K562 (cell line): ENCODE measurements around the gene WEE1. TPM values are rescaled to one million over a fixed set of nuclear protein-coding genes. Genes with fewer than 3 reads are reported as not detected.

Experiments used
- ATAC-seq: fragments of 200-7000 bp; cut with Tn5 transposase; 3 replicates; pipeline ENCODE4 v1.9.1; 2020; ENCODE audit warnings: moderate library complexity
- BruUV-seq: library from RNA; stranded (reverse); fragments of 400-500 nt; replicated peaks from 2 replicates; lab custom pipeline; 2021; lab: Mats Ljungman, UMichigan
- CTCF ChIA-PET: fragments of 300-600 bp; formaldehyde crosslinking; extraction: SDS; loops from one replicate; lab custom pipeline; 2021; ENCODE audit warnings: low intra/inter-chr PET ratio; lab: Yijun Ruan, JAX
- POLR2A ChIA-PET: fragments of 300-600, 350-650 bp; sonication (Branson Sonifier 250); formaldehyde crosslinking; extraction: SDS; loops from one replicate; lab custom pipeline; 2021; ENCODE audit warnings: antibody characterized with exemption, inconsistent platforms; lab: Yijun Ruan, JAX
- DNase-seq, 4 experiments: peaks; one replicate each; pipeline versions ENCODE4 v3.0.0 to v3.0.0-alpha.2; 2011 to 2018; ENCODE audit warnings: low spot score in 3 of 4, mixed read lengths in 3 of 4; ENCODE audit errors: extremely low read depth in 1 of 4
- FAIRE-seq: peaks from 2 replicates; lab custom pipeline; 2011; peaks lifted over from hg19 to GRCh38; lab: Jason Lieb, UNC
- H2AFZ ChIP-seq: 2 replicates; pipeline ENCODE4 v1.6.0; 2011; ENCODE audit warnings: low read depth, low read length, control low read depth, inconsistent platforms
- H3K27ac ChIP-seq: fragments of 200-600 bp; 3 replicates; pipeline ENCODE4 v1.8.0; 2011; ENCODE audit warnings: low read depth, mild to moderate bottlenecking, control low read depth, inconsistent platforms, low read length, moderate library complexity, mixed read lengths; ENCODE audit errors: extremely low read depth
- H3K27me3 ChIP-seq, 2 experiments: fragments of 300-600 bp in 1 of 2; 2 replicates in 1 of 2; 3 replicates in 1 of 2; pipeline versions ENCODE4 v1.6.0 to v1.8.0; 2011; ENCODE audit warnings: inconsistent platforms in 2 of 2, low read length in 2 of 2, mild to moderate bottlenecking in 1 of 2, mixed read lengths in 1 of 2, moderate library complexity in 1 of 2; ENCODE audit not compliant: control insufficient read depth in 2 of 2, insufficient read depth in 2 of 2
- H3K36me3 ChIP-seq: fragments of 300-600 bp; 3 replicates; pipeline ENCODE4 v1.8.0; 2011; ENCODE audit warnings: mild to moderate bottlenecking, low read length, inconsistent platforms; ENCODE audit not compliant: control insufficient read depth, insufficient read depth
- H3K4me1 ChIP-seq, 2 experiments: fragments of 200-600 bp in 1 of 2; replicated peaks in 1 of 2; 2 replicates in 1 of 2; 3 replicates in 1 of 2; pipeline versions ENCODE4 v1.5.1 to v1.8.0; 2011; ENCODE audit warnings: inconsistent platforms in 2 of 2, low read length in 2 of 2, mild to moderate bottlenecking in 1 of 2, mixed read lengths in 1 of 2, moderate library complexity in 1 of 2; ENCODE audit not compliant: control insufficient read depth in 2 of 2, insufficient read depth in 2 of 2
- H3K4me2 ChIP-seq: 2 replicates; pipeline ENCODE4 v1.6.1; 2011; ENCODE audit warnings: low read length, control low read depth, inconsistent platforms, mixed read lengths; ENCODE audit not compliant: insufficient read depth
- H3K4me3 ChIP-seq: fragments of 200-600 bp; sonication (generic), shearing (Covaris generic); 2 replicates; pipeline ENCODE4 v1.5.1; 2016; ENCODE audit warnings: control low read depth, inconsistent platforms
- H3K79me2 ChIP-seq: fragments of 200-600 bp; 3 replicates; pipeline ENCODE4 v1.8.0; 2011; ENCODE audit warnings: low read length, inconsistent platforms; ENCODE audit not compliant: control insufficient read depth, insufficient read depth
- H3K9ac ChIP-seq, 2 experiments: 2 replicates each; pipeline versions ENCODE4 v1.6.0 to v1.6.1; 2011; ENCODE audit warnings: low read depth in 2 of 2, low read length in 2 of 2, control low read depth in 1 of 2, inconsistent platforms in 1 of 2, mild to moderate bottlenecking in 1 of 2, mixed read lengths in 1 of 2; ENCODE audit not compliant: insufficient read depth in 1 of 2
- H3K9me1 ChIP-seq: one replicate; pipeline ENCODE4 v1.6.0; 2011; ENCODE audit warnings: inconsistent platforms, mild to moderate bottlenecking, low read length, moderate library complexity; ENCODE audit not compliant: control insufficient read depth, insufficient read depth
- H3K9me3 ChIP-seq: replicated peaks from 2 replicates; pipeline ENCODE4 v1.5.1; 2011; ENCODE audit warnings: low read depth, low read length, inconsistent platforms; ENCODE audit not compliant: control insufficient read depth, insufficient read depth
- H4K20me1 ChIP-seq: replicated peaks from 2 replicates; pipeline ENCODE4 v1.6.1; 2011; ENCODE audit warnings: low read length, inconsistent platforms, mixed read lengths; ENCODE audit not compliant: control insufficient read depth, insufficient read depth
- ADNP ChIP-seq: fragments of 200-800 bp; sonication (Bioruptor generic); IDR thresholded peaks from 2 replicates; pipeline ENCODE4 v1.6.1; 2016; ENCODE audit warnings: missing genetic modification characterization, missing compliant biosample characterization
- COPS2 ChIP-seq: fragments of 450-650 bp; conservative IDR thresholded peaks from 2 replicates; pipeline ENCODE4 v1.6.1; 2016; ENCODE audit warnings: mild to moderate bottlenecking, moderate library complexity
- DMBX1 ChIP-seq: fragments of 250-450 bp; sonication (Bioruptor Pico); IDR thresholded peaks from 2 replicates; pipeline ENCODE4 v1.8.0; 2022; ENCODE audit warnings: inconsistent platforms, mild to moderate bottlenecking, moderate library complexity, borderline replicate concordance
- FOXP1 ChIP-seq: sonication (generic); formaldehyde crosslinking; IDR thresholded peaks from 2 replicates; pipeline ENCODE4 v1.8.0; 2022; ENCODE audit warnings: mild to moderate bottlenecking, missing genetic modification reagents
- HEY1 ChIP-seq: fragments of 250-450 bp; sonication (Bioruptor Pico); IDR thresholded peaks from 2 replicates; pipeline ENCODE4 v1.5.0; 2020; ENCODE audit warnings: mild to moderate bottlenecking, moderate library complexity, borderline replicate concordance
- HIVEP1 ChIP-seq: fragments of 250-450 bp; sonication (Bioruptor Pico); IDR thresholded peaks from 2 replicates; pipeline ENCODE4 v1.4.0; 2020; ENCODE audit warnings: mild to moderate bottlenecking
- ILK ChIP-seq: fragments of 450-650 bp; IDR thresholded peaks from 2 replicates; pipeline ENCODE4 v1.6.1; 2016; ENCODE audit warnings: missing genetic modification characterization, low read depth, mild to moderate bottlenecking, missing compliant biosample characterization, moderate library complexity, borderline replicate concordance
- MCM5 ChIP-seq: fragments of 450-650 bp; IDR thresholded peaks from 2 replicates; pipeline ENCODE4 v1.6.1; 2016; ENCODE audit warnings: low read depth
- NKRF ChIP-seq: fragments of 450-650 bp; IDR thresholded peaks from 2 replicates; pipeline ENCODE4 v1.6.1; 2016; ENCODE audit warnings: borderline replicate concordance
- SAFB2 ChIP-seq: fragments of 200-400 bp; formaldehyde crosslinking; IDR thresholded peaks from 2 replicates; pipeline ENCODE4 v1.6.1; 2018; ENCODE audit warnings: borderline replicate concordance, low read length, low read depth, moderate library complexity; ENCODE audit not compliant: severe bottlenecking
- SMARCC2 ChIP-seq: fragments of 450-650 bp; IDR thresholded peaks from 2 replicates; pipeline ENCODE4 v1.6.1; 2017; ENCODE audit warnings: antibody characterized with exemption, moderate library complexity, mild to moderate bottlenecking, low read depth
- UBTF ChIP-seq, 2 experiments: IDR thresholded peaks; 2 replicates each; pipeline ENCODE4 v1.6.1; 2012; ENCODE audit warnings: improper control_type of control experiment in 2 of 2, low read depth in 2 of 2, low read length in 2 of 2, borderline replicate concordance in 1 of 2
- ZNF12 ChIP-seq: sonication (generic); formaldehyde crosslinking; IDR thresholded peaks from 2 replicates; pipeline ENCODE4 v1.4.0; 2020; ENCODE audit warnings: mild to moderate bottlenecking, missing genetic modification reagents
- ZNF398 ChIP-seq: fragments of 250-450 bp; sonication (Bioruptor Pico); IDR thresholded peaks from 2 replicates; pipeline ENCODE4 v1.8.0; 2021; ENCODE audit warnings: moderate library complexity, mild to moderate bottlenecking, inconsistent platforms
- ZNF444 ChIP-seq: fragments of 250-450 bp; sonication (Bioruptor Pico); IDR thresholded peaks from 2 replicates; pipeline ENCODE4 v1.4.0; 2020; ENCODE audit warnings: mild to moderate bottlenecking, moderate library complexity
- ZNF75A ChIP-seq: fragments of 450-650 bp; formaldehyde crosslinking; IDR thresholded peaks from 2 replicates; pipeline ENCODE4 v1.4.0; 2020; ENCODE audit warnings: mild to moderate bottlenecking
- WGBS: fragments of 100-300 bp; shearing (Covaris generic); methylation state at CpG from one replicate; pipeline ENCODE4 v1.1.6; 2016; ENCODE audit warnings: low coverage, mixed read lengths; ENCODE audit not compliant: insufficient coverage; ENCODE audit errors: missing lambda C conversion rate; 5-methylcytosine and 5-hydroxymethylcytosine counted together
- in situ Hi-C: fragments of 300-500 bp; cut with MboI; formaldehyde crosslinking; loops from 4 replicates; pipeline ENCODE4 v1.15.0; 2018; ENCODE audit warnings: inconsistent platforms, mixed read lengths
- intact Hi-C: fragments of 100-400 bp; cut with micrococcal nuclease; formaldehyde crosslinking; loops from 2 replicates; pipeline ENCODE4 v1.14.2; 2022
- polyA plus RNA-seq, 8 experiments: library from polyadenylated mRNA; depleted of rRNA in 4 of 8; stranded (reverse) in 5 of 8; unstranded in 3 of 8; fragments of >200 nt; fragmentation: Nextera tagmentation in 2 of 8; fragmentation: Illumina TruSeq in 1 of 8; extraction: Ambion mirVana in 2 of 8; extraction: Trizol in 1 of 8; gene quantifications; 2 replicates each; pipeline versions ENCODE4 v1.2.1 to v1.2.3, GENCODE V29; 2011 to 2014; ENCODE audit warnings: inconsistent platforms in 1 of 8, missing spikeins in 1 of 8
- total RNA-seq, 7 experiments: library from RNA; depleted of rRNA in 6 of 7; stranded (reverse); fragments of >200 nt in 6 of 7; fragmentation: Illumina TruSeq in 2 of 7; extraction: Trizol in 2 of 7; gene quantifications; 2 replicates each; pipeline versions ENCODE4 v1.2.1 to v1.2.3, GENCODE V29; 2011 to 2021; ENCODE audit warnings: low replicate concordance in 1 of 7

The WEE1 gene
- total and polyA plus RNA-seq, 9 of the 15 experiments (the other 6 are each of a cell fraction or from before 2014, with no cell fraction given): 21.9 to 99.0 (median 67.4) TPM

- ATAC-seq (peak; percentile 3; the same call in 2 of the 3 replicates), DNase-seq (peak in 3 of 4 experiments; percentile 18 to 66 (median 20)), FAIRE-seq (no peak)
- peak overlapping the region; percentile 96 for H3K4me2 ChIP-seq
- H3K4me3 ChIP-seq: peak overlapping the region; percentile 92
- H3K9ac ChIP-seq: peak overlapping the region; percentile 91 to 98
- no peaks in the 10 kb centered on the region for H3K9me3 ChIP-seq
- TSS peak; percentile 41 for BruUV-seq
- peaks cover 61% of the 10 kb centered on the region for H3K79me2 ChIP-seq
- H3K27ac ChIP-seq: peak overlapping the region; percentile 98
- in situ Hi-C loops (loop anchor here (5.0 kb wide), 1 partner anchor 37 kb away; no protein-coding TSS in a partner anchor), intact Hi-C loops (loop anchor here (10.0 kb wide), 1 partner anchor 110 kb away; the partner anchor contains the start of gene ZNF143)
- H2AFZ ChIP-seq: no peak overlapping the region
- peaks cover 47% of the 10 kb centered on the region for H3K36me3 ChIP-seq
- WGBS: under 1% methylated on average over 35 of the region's 43 CpGs
- POLR2A ChIA-PET: interaction anchor here (0.7 to 3.3 kb wide), 15 partner anchors 8 to 189 kb away, joined by 3 to 26 read pairs (median 9); partner anchors contain the start of gene ZNF143
- no peaks in the 10 kb centered on the region for H3K27me3 ChIP-seq
- no peaks in the 10 kb centered on the region for H3K9me1 ChIP-seq
- CTCF ChIA-PET: no interaction called here
- H4K20me1 ChIP-seq: peaks cover 9% of the 10 kb centered on the region
- H3K4me1 ChIP-seq: peaks cover 24 to 35% of the 10 kb centered on the region in 2 experiments; a peak in 4 of 5 replicates
- TF ChIP-seq FOXP1 (CRISPR knock-in tag): no peak
- no peak for TF ChIP-seq HEY1
- no peak for TF ChIP-seq ZNF444 (CRISPR knock-in tag)
- TF ChIP-seq ADNP (tag): no peak
- TF ChIP-seq HIVEP1 (CRISPR knock-in tag): no peak
- TF ChIP-seq ZNF398 (CRISPR knock-in tag): no peak
- TF ChIP-seq ZNF12: no peak
- TF ChIP-seq COPS2: no peak
- no peak for TF ChIP-seq ILK
- no peak for TF ChIP-seq ZNF75A (CRISPR knock-in tag)
- no peak for TF ChIP-seq SAFB2
- no peak for TF ChIP-seq DMBX1 (CRISPR knock-in tag)
- TF ChIP-seq UBTF (IDR thresholded peaks at IDR 0.05; ENCODE audit: borderline replicate concordance in 1 of 2, low read depth in 2 of 2, low read length in 2 of 2): no peak
- TF ChIP-seq SMARCC2: no peak
- 0 out of 2 replicates have a peak, but pooled peaks have one; percentile 14 for TF ChIP-seq NKRF
- TF ChIP-seq MCM5: no peak
Measured at GRCh38 chr11:9574622-9575259, 1.3 kb downstream of the WEE1 start.
